A375 (cell line): ENCODE data around the gene ZKSCAN4. TPM values are rescaled to one million over a fixed set of nuclear protein-coding genes. Genes with fewer than 3 reads are reported as not detected.

Experiments
- total RNA-seq: library from RNA; depleted of rRNA; stranded (reverse); fragments of >200 nt; shearing (Covaris generic); gene quantifications from 2 replicates; pipeline ENCODE4 v1.2.3, GENCODE V29; 2014; rRNA removed

The ZKSCAN4 gene
- total RNA-seq: 1.2 and 1.5 TPM in 2 replicates

GRCh38 chr6:28252009-28252975 is at the start of gene ZKSCAN4:
Gene ZKSCAN4, minus strand, starts transcription at chr6:28252269. Its CDS starts 289 bp downstream, at chr6:28251980.

GRCh38 chr6:28281288-28282064 is 29.4 kb upstream of the ZKSCAN4 start, which contains the start of gene PGBD1:
Gene PGBD1, plus strand, starts transcription at chr6:28281572. Its CDS starts 2,242 bp downstream, at chr6:28283814.

GRCh38 chr6:28266962-28267694 is 15.1 kb upstream of the ZKSCAN4 start, which contains the start of gene ZSCAN26:
Gene ZSCAN26, plus strand, starts transcription at chr6:28267143. Its CDS starts 4,777 bp downstream, at chr6:28271920.

DNA sequence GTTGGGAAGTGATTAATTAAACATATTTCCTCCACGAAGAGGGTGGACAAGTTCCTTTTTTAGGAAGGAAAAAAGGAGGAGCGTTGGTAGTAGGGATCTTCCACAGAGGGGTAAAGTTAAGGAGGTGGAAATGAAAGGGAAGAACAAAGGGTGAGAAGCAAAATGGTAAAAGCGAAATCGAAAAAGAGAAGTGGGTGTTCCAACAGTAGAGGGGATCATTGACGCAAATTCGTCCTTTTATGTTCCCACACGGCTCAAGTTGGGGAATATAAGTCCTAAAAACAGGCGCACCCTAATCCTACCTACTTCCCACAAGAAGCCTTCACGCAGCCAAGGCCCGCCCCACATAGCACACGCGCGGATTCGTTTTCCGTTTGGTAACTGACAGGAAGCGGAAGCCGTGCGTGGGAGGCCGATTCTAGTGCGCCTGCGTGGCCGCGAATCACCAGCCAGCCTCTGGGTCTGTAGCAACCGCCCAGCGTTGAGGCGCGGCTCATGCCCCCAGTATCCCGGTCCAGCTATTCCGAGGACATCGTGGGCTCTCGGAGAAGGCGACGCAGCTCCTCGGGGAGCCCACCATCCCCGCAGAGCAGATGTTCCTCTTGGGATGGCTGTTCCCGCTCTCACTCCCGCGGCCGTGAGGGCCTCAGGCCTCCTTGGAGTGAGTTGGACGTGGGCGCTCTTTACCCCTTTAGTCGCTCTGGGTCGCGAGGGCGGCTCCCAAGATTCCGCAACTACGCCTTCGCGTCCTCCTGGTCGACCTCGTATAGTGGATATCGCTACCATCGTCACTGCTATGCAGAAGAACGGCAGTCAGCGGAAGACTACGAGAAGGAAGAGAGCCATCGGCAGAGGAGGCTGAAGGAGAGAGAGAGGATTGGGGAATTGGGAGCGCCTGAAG is 7.1 kb upstream of the ZKSCAN4 start, which contains the start of gene NKAPL:
Gene NKAPL, plus strand, starts transcription at position 421 of the 901 bp plus-strand sequence. Its CDS starts 75 bp downstream, at position 496.

DNA sequence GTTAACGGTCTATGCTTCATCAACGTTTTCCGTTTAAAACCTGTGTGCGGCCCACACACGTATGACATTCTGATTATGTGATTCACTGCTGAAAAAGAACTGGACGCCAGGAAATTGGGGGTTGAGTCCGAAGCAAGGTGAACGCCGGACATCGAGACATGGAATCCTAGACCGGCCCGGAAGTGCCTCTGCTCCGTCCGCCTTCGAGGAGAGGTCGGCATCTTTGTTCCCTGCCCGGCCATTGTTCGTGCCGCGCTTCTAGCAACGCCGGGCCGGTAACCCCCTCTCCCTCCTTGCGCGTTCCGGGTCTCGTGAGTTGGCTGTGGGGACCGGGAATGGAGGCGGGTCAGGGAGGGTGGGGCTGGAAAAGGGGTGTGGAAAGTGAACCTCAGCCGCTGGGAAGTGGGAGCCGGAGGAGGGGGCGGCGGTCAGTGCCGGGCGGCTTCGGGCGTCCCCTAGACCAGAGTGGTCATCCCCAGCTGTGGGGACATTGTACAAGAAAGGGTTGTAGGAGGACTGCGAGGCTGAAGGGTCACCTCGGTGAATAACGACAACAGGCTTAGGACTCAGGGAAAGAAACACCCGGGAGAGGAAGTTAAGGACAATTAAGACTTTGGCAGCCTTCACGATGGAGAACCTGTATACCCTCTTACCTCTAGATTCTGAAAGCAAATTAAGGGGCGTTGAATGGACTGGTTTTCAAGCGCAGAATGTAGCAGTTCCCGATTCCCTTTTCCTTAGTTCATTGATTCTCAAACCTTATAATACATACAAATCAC is 26.8 kb downstream of the ZKSCAN4 start, which contains the start of gene ZSCAN9:
Gene ZSCAN9, plus strand, starts transcription at position 220 of the 779 bp plus-strand sequence. CDS start 1,810 bp downstream, outside the sequence.

Other genes starting within 250 kb of the ZKSCAN4 start
- 0.87 and 1.0 TPM in 2 replicates for gene ZNF165, start 171.7 kb downstream of the ZKSCAN4 start, total RNA-seq
- 3.8 and 5.2 TPM in 2 replicates for gene ZSCAN16, start 127.7 kb downstream of the ZKSCAN4 start, total RNA-seq
- gene ZKSCAN8, start 110.4 kb downstream of the ZKSCAN4 start, total RNA-seq: 9.1 and 12.7 TPM in 2 replicates
- gene ZSCAN9, start 27.0 kb downstream of the ZKSCAN4 start, total RNA-seq: 5.1 and 7.4 TPM in 2 replicates
- not detected in 2 replicates for gene NKAPL, start 7.0 kb upstream of the ZKSCAN4 start, total RNA-seq
- gene ZSCAN26, start 14.9 kb upstream of the ZKSCAN4 start, total RNA-seq: 7.3 and 8.7 TPM in 2 replicates
- 2.0 and 3.2 TPM in 2 replicates for gene PGBD1, start 29.3 kb upstream of the ZKSCAN4 start, total RNA-seq
- gene ZSCAN31, start 83.9 kb upstream of the ZKSCAN4 start, total RNA-seq: 2.0 and 2.1 TPM in 2 replicates
- gene ZKSCAN3, start 97.7 kb upstream of the ZKSCAN4 start, total RNA-seq: 0.88 and 1.8 TPM in 2 replicates
- 1.2 and 1.7 TPM in 2 replicates for gene ZSCAN12, start 147.5 kb upstream of the ZKSCAN4 start, total RNA-seq
- not detected in 2 replicates for gene ZSCAN23, start 191.2 kb upstream of the ZKSCAN4 start, total RNA-seq